ENCODE results near the gene BAHCC1. TPM values are rescaled to one million over a fixed set of nuclear protein-coding genes. Genes with fewer than 3 reads are reported as not detected.

The BAHCC1 gene
- total and polyA plus RNA-seq, 9 of the 15 experiments (the other 6 are each of a cell fraction or from before 2014, with no cell fraction given): 0.14 to 26.9 (median 5.0) TPM

DNA sequence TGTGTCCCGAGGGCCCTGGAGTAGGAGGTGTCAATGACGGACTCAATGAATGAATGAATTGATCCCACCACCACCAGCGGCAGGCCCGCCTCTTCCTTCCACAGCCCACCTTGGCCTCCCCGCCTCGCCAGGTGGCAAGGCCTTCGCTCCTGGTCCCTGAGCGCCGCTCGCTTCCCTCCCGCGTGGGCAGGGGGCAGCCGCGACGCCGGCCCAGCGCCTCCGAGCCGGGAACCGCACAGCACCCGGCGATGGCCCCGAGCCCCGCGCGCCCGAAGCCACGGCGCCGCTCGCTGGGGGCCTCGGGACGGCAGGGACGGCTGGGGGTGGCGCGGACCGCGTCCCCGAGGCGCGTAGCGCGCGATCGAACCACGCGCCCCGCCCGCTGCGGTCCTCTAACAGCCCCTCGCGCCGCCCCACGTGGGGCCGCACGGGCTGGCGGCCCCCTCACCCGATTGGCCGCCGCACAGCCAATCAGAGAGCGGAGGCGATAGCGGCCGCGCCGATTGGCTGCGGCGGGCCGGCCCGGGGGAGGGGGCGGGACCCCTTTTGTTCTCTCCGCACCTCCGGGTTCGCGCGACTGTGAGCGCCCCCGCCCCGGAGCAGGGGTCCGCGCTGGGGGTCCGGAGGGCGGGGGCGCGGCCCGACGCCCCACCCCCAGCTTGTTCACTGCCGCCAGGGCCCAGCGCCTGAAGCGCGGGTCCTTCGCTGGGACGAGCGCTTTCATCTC is 86.0 kb downstream of the BAHCC1 start (continued):
- TF ChIP-seq CGGBP1 (CRISPR knock-in tag; IDR thresholded peaks at IDR 0.05) (no peak), HMGXB4 (CRISPR knock-in tag; IDR thresholded peaks at IDR 0.05) (peak; percentile 44; the same call in 1 of the 2 replicates), U2AF2 (optimal IDR thresholded peaks at IDR 0.05; ENCODE audit: low read depth, low read length) (no peak), KDM1A (IDR thresholded peaks at IDR 0.05) (no peak), IRF1 (CRISPR knock-in tag; IDR thresholded peaks at IDR 0.05; ENCODE audit: borderline replicate concordance) (no peak), ETV1 (tag; conservative IDR thresholded peaks at IDR 0.05; ENCODE audit: low read depth) (no peak), SETDB1 (IDR thresholded peaks at IDR 0.05; ENCODE audit: low read length) (no peak), ZNF217 (CRISPR knock-in tag; IDR thresholded peaks at IDR 0.05) (no peak), SMAD4 (CRISPR knock-in tag; conservative IDR thresholded peaks at IDR 0.05) (peak; percentile 71; the same call in 1 of the 2 replicates), PHF8 (IDR thresholded peaks at IDR 0.05; ENCODE audit: borderline replicate concordance, low read length) (peak; percentile 60; the same call in 1 of the 2 replicates), OTX1 (CRISPR knock-in tag; IDR thresholded peaks at IDR 0.05) (no peak), AFF1 (IDR thresholded peaks at IDR 0.05; ENCODE audit: low read depth in 1 of 2, partially characterized antibody in 2 of 2) (no peak), PHF20 (IDR thresholded peaks at IDR 0.05; ENCODE audit: partially characterized antibody) (no peak)
- TF ChIP-seq, protein P1, sequence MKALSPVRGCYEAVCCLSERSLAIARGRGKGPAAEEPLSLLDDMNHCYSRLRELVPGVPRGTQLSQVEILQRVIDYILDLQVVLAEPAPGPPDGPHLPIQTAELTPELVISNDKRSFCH (CRISPR knock-in tag; IDR thresholded peaks at IDR 0.05): no peak
- TF ChIP-seq, protein P1 (tag; IDR thresholded peaks at IDR 0.05): peak; percentile 93
- TF ChIP-seq, protein P2, sequence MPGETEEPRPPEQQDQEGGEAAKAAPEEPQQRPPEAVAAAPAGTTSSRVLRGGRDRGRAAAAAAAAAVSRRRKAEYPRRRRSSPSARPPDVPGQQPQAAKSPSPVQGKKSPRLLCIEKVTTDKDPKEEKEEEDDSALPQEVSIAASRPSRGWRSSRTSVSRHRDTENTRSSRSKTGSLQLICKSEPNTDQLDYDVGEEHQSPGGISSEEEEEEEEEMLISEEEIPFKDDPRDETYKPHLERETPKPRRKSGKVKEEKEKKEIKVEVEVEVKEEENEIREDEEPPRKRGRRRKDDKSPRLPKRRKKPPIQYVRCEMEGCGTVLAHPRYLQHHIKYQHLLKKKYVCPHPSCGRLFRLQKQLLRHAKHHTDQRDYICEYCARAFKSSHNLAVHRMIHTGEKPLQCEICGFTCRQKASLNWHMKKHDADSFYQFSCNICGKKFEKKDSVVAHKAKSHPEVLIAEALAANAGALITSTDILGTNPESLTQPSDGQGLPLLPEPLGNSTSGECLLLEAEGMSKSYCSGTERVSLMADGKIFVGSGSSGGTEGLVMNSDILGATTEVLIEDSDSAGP (CRISPR knock-in tag; IDR thresholded peaks at IDR 0.05): no peak
